GM10266 (cell line): ENCODE measurements around the gene KRR1.
"Not testable (repeated sequence)": the region's sequence is repeated elsewhere in the genome, so short reads cannot be mapped to it uniquely, and the experiment has no call there.

Experiments used
- DNase-seq: peaks from one replicate; pipeline ENCODE4 v3.0.0; 2012; ENCODE audit errors: extremely low spot score
- CTCF ChIP-seq: IDR thresholded peaks from 2 replicates; pipeline ENCODE4 v1.5.1; 2012; ENCODE audit warnings: mild to moderate bottlenecking, low read depth; ENCODE audit not compliant: control insufficient read depth, insufficient read depth; ENCODE audit errors: missing control alignments

The KRR1 gene

GRCh38 chr12:75457191-75457590 is 54.2 kb downstream of the KRR1 start:
- no peak for TF ChIP-seq CTCF
- DNase-seq, result no peak

GRCh38 chr12:75455839-75456238 is 55.6 kb downstream of the KRR1 start:
- no peak for DNase-seq
- no peak for TF ChIP-seq CTCF

GRCh38 chr12:75452675-75453330 is 58.6 kb downstream of the KRR1 start:
- TF ChIP-seq CTCF, result no peak
- no peak for DNase-seq

GRCh38 chr12:75447691-75448393 is 63.6 kb downstream of the KRR1 start:
- DNase-seq, result no peak
- no peak for TF ChIP-seq CTCF

GRCh38 chr12:75446857-75447256 is 64.6 kb downstream of the KRR1 start:
- TF ChIP-seq CTCF, result no peak
- no peak for DNase-seq

GRCh38 chr12:75445137-75445507 is 66.3 kb downstream of the KRR1 start:
- not testable (repeated sequence) for DNase-seq

GRCh38 chr12:75444429-75445136 is 66.8 kb downstream of the KRR1 start:
- TF ChIP-seq CTCF, result no peak
- DNase-seq, result no peak
